Type B pancreatic cell (in vitro differentiated cells): Measurements from ENCODE around the gene ZBTB14. TPM values are rescaled to one million over a fixed set of nuclear protein-coding genes. Genes with fewer than 3 reads are reported as not detected.

Experiments
- DNase-seq: peaks from one replicate; pipeline ENCODE4 v3.0.0; 2021; ENCODE audit warnings: mixed read lengths; ENCODE audit not compliant: unreplicated experiment; ENCODE audit errors: extremely low spot score
- H3K27ac Mint-ChIP-seq: 2 replicates; pipeline ENCODE4 v1.8.0; 2021; ENCODE audit warnings: mild to moderate bottlenecking, mixed read lengths
- H3K27me3 Mint-ChIP-seq: 2 replicates; pipeline ENCODE4 v1.8.0; 2021; ENCODE audit warnings: mixed read lengths
- H3K36me3 Mint-ChIP-seq: 2 replicates; pipeline ENCODE4 v1.8.0; 2021; ENCODE audit warnings: mixed read lengths
- H3K4me1 Mint-ChIP-seq: one replicate; pipeline ENCODE4 v1.8.0; 2021; ENCODE audit warnings: mixed read lengths; ENCODE audit not compliant: unreplicated experiment
- H3K4me3 Mint-ChIP-seq: 2 replicates; pipeline ENCODE4 v1.8.0; 2021; ENCODE audit warnings: mild to moderate bottlenecking, mixed read lengths
- H3K9me3 Mint-ChIP-seq: 2 replicates; pipeline ENCODE4 v1.8.0; 2021; ENCODE audit warnings: mixed read lengths
- total RNA-seq: library from RNA; stranded (reverse); gene quantifications from 2 replicates; pipeline ENCODE4 v1.2.1, GENCODE V29; 2021; ENCODE audit warnings: low replicate concordance
- TF ChIP-seq, protein P1 (sequence below): fragments of 200-600 bp; sonication (generic); conservative IDR thresholded peaks from 2 replicates; pipeline ENCODE4 v1.5.0; 2021; ENCODE audit warnings: antibody characterized with exemption, mild to moderate bottlenecking

Gene ZBTB14
- total RNA-seq, 1 donor from 2014 or later = 12.8 TPM

GRCh38 chr18:5275872-5276271 lies 19.7 kb downstream of the ZBTB14 start:
- Mint-ChIP-seq H3K4me1 (no peaks in the 10 kb centered on the region), H3K9me3 (peaks cover 5% of the 10 kb centered on the region), H3K27ac (no peak overlapping the region), H3K36me3 (no peaks in the 10 kb centered on the region), H3K4me3 (no peak overlapping the region), H3K27me3 (peaks cover 10% of the 10 kb centered on the region)
- TF ChIP-seq, protein P1, sequence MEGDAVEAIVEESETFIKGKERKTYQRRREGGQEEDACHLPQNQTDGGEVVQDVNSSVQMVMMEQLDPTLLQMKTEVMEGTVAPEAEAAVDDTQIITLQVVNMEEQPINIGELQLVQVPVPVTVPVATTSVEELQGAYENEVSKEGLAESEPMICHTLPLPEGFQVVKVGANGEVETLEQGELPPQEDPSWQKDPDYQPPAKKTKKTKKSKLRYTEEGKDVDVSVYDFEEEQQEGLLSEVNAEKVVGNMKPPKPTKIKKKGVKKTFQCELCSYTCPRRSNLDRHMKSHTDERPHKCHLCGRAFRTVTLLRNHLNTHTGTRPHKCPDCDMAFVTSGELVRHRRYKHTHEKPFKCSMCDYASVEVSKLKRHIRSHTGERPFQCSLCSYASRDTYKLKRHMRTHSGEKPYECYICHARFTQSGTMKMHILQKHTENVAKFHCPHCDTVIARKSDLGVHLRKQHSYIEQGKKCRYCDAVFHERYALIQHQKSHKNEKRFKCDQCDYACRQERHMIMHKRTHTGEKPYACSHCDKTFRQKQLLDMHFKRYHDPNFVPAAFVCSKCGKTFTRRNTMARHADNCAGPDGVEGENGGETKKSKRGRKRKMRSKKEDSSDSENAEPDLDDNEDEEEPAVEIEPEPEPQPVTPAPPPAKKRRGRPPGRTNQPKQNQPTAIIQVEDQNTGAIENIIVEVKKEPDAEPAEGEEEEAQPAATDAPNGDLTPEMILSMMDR = no peak
- no peak for DNase-seq

GRCh38 chr18:5268874-5269273 lies 26.7 kb downstream of the ZBTB14 start:
- Mint-ChIP-seq H3K4me3 (no peak overlapping the region), H3K27ac (no peak overlapping the region), H3K27me3 (peaks cover 3% of the 10 kb centered on the region), H3K4me1 (no peaks in the 10 kb centered on the region), H3K36me3 (no peaks in the 10 kb centered on the region), H3K9me3 (no peaks in the 10 kb centered on the region)
- TF ChIP-seq, protein P1 = no peak
- DNase-seq = no peak

DNA sequence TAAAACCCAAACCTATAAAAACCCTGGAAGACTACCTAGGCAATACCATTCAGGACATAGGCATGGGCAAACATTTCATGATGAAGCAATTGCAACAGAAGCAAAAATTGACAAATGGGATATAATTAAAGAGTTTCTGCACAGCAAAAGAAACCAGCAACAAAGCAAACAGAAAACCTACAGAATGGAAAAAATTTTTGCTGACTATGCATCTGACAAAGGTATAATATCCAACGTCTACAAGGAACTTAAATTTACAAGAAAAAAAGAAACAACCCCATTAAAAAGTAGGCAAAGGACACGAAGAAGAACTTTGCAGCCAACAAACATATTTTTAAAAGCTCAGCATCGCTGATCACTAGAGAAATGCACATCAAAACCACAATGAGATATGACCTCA lies 28.8 kb downstream of the ZBTB14 start:
- Mint-ChIP-seq H3K27me3 (no peaks in the 10 kb centered on the region), H3K9me3 (no peaks in the 10 kb centered on the region), H3K36me3 (no peaks in the 10 kb centered on the region), H3K4me3 (no peak overlapping the region), H3K4me1 (no peaks in the 10 kb centered on the region), H3K27ac (no peak overlapping the region)
- no peak for DNase-seq
- TF ChIP-seq, protein P1 = no peak

DNA sequence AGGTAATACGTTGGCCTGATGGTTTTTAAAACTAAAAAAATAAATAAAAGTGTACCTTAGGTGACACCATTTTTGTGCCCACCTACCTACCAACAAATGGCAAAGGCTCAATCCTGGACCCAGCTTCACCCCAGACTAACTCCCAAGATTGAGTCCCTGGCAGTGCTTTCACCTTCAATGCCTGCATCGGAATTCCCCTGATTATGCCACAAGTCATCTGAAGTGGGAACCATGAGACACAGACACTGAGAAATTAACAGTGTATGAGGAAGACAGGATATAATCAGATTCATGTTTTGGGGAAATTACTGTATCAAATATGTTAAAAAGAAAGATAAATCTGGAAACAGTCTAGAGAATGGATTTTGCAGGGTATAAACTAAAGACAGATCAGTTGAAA lies 41.6 kb downstream of the ZBTB14 start:
- TF ChIP-seq, protein P1 = no peak
- Mint-ChIP-seq H3K9me3 (no peaks in the 10 kb centered on the region), H3K4me1 (no peaks in the 10 kb centered on the region), H3K36me3 (no peaks in the 10 kb centered on the region), H3K4me3 (no peak overlapping the region), H3K27ac (no peak overlapping the region), H3K27me3 (peaks cover 23% of the 10 kb centered on the region)
- DNase-seq = no peak

DNA sequence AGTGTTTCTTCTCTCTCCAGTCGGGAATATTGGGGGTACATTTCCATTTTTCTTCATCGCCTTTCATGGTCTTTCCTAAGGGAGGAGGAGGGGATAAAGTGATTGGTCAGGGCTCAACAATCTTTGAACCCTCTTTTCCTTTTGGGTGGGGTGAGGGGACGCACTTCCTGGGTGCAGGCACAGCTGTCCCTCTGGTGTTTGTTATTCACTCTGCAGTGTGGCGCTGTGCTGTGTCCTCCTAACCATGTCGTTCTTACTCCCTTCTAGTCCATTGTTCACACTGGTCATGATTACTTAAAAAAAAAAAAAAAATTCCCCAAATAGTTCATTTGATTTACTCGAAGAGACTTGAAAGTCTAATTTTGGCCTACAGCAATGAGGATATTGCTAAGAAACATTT lies 44.4 kb downstream of the ZBTB14 start:
- TF ChIP-seq, protein P1 = no peak
- Mint-ChIP-seq H3K4me3 (no peak overlapping the region), H3K27me3 (peaks cover 25% of the 10 kb centered on the region), H3K4me1 (no peaks in the 10 kb centered on the region), H3K9me3 (no peaks in the 10 kb centered on the region), H3K36me3 (no peaks in the 10 kb centered on the region), H3K27ac (no peak overlapping the region)
- DNase-seq = no peak

DNA sequence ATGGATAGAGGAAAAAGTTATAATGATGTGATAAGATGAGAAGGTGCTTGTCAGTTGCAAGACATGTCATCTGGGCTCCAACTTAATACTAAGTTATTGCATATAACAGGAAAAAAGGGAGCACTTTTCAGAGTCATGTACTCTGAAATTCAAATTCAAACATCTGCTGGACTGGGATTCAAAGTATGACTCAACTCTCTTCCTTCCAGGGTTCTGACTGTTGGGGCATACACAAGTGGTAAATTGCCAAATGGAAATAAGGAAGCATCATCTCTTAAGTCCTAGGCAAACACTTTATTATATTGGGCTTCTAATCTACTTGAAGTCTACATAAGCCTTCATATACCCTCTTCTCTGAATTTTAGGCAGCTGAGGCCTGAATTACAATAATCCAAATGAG lies 44.9 kb downstream of the ZBTB14 start:
- Mint-ChIP-seq H3K4me3 (no peak overlapping the region), H3K36me3 (no peaks in the 10 kb centered on the region), H3K27ac (no peak overlapping the region), H3K9me3 (no peaks in the 10 kb centered on the region), H3K27me3 (peaks cover 25% of the 10 kb centered on the region), H3K4me1 (no peaks in the 10 kb centered on the region)
- no peak for DNase-seq
- TF ChIP-seq, protein P1 = no peak
